SJCRH30 (cell line): ENCODE measurements around the gene ADGRL3. TPM values are rescaled to one million over a fixed set of nuclear protein-coding genes. Genes with fewer than 3 reads are reported as not detected.
"Not testable (repeated sequence)": the region's sequence is repeated elsewhere in the genome, so short reads cannot be mapped to it uniquely, and the experiment has no call there.

Experiments used
- DNase-seq, 2 experiments: peaks; one replicate each; pipeline ENCODE4 v3.0.0-alpha.2; 2015 to 2020
- H3K27ac ChIP-seq: fragments of 250-450 bp; sonication (Bioruptor Pico); 2 replicates; pipeline ENCODE4 v1.5.1; 2020; ENCODE audit warnings: mild to moderate bottlenecking, moderate library complexity
- H3K27me3 ChIP-seq: fragments of 250-450 bp; sonication (Bioruptor Pico); 2 replicates; pipeline ENCODE4 v1.5.1; 2020; ENCODE audit warnings: mild to moderate bottlenecking, moderate library complexity
- H3K36me3 ChIP-seq: fragments of 250-450 bp; sonication (Bioruptor Pico); 2 replicates; pipeline ENCODE4 v1.5.1; 2020; ENCODE audit warnings: mild to moderate bottlenecking, moderate library complexity
- H3K4me1 ChIP-seq: fragments of 250-450 bp; sonication (Bioruptor Pico); 2 replicates; pipeline ENCODE4 v1.5.1; 2020; ENCODE audit warnings: mild to moderate bottlenecking, moderate library complexity
- H3K4me3 ChIP-seq: fragments of 250-450 bp; sonication (Bioruptor Pico); 2 replicates; pipeline ENCODE4 v1.5.1; 2020; ENCODE audit warnings: mild to moderate bottlenecking, moderate library complexity
- H3K9me3 ChIP-seq: fragments of 250-450 bp; sonication (Bioruptor Pico); replicated peaks from 2 replicates; pipeline ENCODE4 v1.5.1; 2020; ENCODE audit warnings: mild to moderate bottlenecking, moderate library complexity
- total RNA-seq: library from RNA; depleted of rRNA; stranded (reverse); fragments of >200 nt; shearing (Covaris generic); gene quantifications from 2 replicates; pipeline ENCODE4 v1.2.3, GENCODE V29; 2014

Gene ADGRL3
- total RNA-seq, 1 experiment from 2014 or later: 0.40 TPM

- no peaks in the 10 kb centered on the region for H3K36me3 ChIP-seq
- no peaks in the 10 kb centered on the region for H3K4me1 ChIP-seq
- no peaks in the 10 kb centered on the region for H3K27me3 ChIP-seq
- H3K4me3 ChIP-seq: no peak overlapping the region
- H3K9me3 ChIP-seq: no peaks in the 10 kb centered on the region
- H3K27ac ChIP-seq: no peak overlapping the region
- DNase-seq: peak in 1 of 2 experiments; percentile 8
Measured at GRCh38 chr4:61984260-61984909, 784.3 kb downstream of the ADGRL3 start.

GRCh38 chr4:61985426-61985825, 785.3 kb downstream of the ADGRL3 start:
- Histone ChIP-seq H3K27ac (no peak overlapping the region), H3K9me3 (no peaks in the 10 kb centered on the region), H3K27me3 (no peaks in the 10 kb centered on the region), H3K4me1 (no peaks in the 10 kb centered on the region), H3K4me3 (no peak overlapping the region), H3K36me3 (no peaks in the 10 kb centered on the region)
- DNase-seq: no peak

DNA sequence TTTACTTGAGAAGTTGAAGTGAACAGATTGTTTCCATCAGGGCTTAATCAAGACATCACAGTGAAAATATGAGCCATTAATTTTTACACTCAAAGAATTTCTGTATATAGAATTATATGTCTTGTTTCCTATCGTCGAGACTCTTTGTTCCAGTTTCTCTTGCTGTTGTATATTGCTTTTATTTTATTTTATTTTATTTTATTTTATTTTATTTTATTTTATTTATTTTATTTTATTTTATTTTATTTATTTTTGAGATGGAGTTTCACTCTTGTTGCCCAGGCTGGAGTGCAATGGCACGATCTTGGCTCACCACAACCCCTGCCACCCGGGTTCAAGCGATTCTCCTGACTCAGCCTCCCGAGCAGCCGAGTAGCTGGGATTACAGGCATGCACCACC, 786.8 kb downstream of the ADGRL3 start:
- H3K4me1 ChIP-seq, DNase-seq, H3K27ac ChIP-seq, H3K9me3 ChIP-seq, H3K27me3 ChIP-seq, H3K36me3 ChIP-seq, H3K4me3 ChIP-seq: not testable (repeated sequence)

- no peaks in the 10 kb centered on the region for H3K27me3 ChIP-seq
- no peak overlapping the region for H3K4me3 ChIP-seq
- no peak overlapping the region for H3K27ac ChIP-seq
- DNase-seq: peak in 1 of 2 experiments; percentile 5
- no peaks in the 10 kb centered on the region for H3K9me3 ChIP-seq
- no peaks in the 10 kb centered on the region for H3K36me3 ChIP-seq
- no peaks in the 10 kb centered on the region for H3K4me1 ChIP-seq
Measured at GRCh38 chr4:61992351-61992750, 792.2 kb downstream of the ADGRL3 start.

DNA sequence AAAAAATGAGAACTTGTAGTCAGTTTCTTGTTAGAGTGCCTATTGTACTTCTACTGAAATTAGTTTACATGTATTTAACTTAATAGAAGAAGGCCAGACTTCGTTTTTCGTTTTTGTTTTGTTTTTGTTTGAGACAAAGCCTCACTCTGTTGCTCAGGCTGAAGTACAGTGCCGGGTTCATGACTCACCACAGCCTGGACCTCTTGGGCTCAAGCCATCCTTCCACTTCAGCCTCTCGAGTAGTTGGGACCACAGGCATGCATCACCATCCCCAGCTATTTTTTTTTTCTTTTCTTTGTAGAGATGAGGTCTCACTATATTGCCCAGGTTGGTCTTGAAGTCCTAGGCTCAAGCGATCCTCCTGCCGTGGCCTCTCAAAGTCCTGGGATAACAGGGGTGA, 793.9 kb downstream of the ADGRL3 start:
- Histone ChIP-seq H3K27me3 (no peaks in the 10 kb centered on the region), H3K4me3 (no peak overlapping the region), H3K36me3 (no peaks in the 10 kb centered on the region), H3K4me1 (no peaks in the 10 kb centered on the region), H3K9me3 (no peaks in the 10 kb centered on the region), H3K27ac (no peak overlapping the region)
- peak in 1 of 2 experiments; percentile 10 for DNase-seq

DNA sequence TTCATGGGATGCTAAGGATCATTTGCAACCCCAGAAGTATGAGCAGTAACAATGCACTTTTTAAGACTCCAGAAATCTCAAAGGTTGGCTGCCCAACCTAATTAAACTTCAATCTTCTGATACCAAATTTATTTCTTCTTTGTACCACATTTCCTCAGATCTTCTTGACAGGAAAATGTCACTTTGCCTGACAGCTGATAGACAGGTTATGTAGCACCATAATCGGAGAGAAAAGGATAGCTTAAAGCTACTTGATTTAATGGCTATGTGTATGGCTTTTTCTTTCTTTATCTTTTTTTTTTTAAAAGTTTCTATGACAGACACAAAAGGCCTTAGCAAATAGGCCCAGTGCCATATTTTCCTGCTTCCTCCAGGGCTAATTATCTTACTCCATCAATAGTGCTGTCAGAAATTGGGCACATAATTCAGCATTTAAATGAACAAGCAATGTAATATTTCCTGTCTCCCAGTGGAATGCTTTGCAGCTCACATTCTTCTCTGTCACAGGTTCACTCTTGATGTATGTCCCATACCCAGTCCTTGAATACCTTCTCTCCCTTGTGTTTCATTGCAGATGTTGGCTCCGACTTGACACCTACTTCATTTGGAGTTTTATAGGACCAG, 795.7 kb downstream of the ADGRL3 start:
- H3K36me3 ChIP-seq: no peaks in the 10 kb centered on the region
- no peak overlapping the region for H3K27ac ChIP-seq
- no peak for DNase-seq
- no peaks in the 10 kb centered on the region for H3K27me3 ChIP-seq
- H3K9me3 ChIP-seq: no peaks in the 10 kb centered on the region
- no peak overlapping the region for H3K4me3 ChIP-seq
- no peaks in the 10 kb centered on the region for H3K4me1 ChIP-seq

- Histone ChIP-seq H3K9me3 (no peaks in the 10 kb centered on the region), H3K4me3 (no peak overlapping the region), H3K4me1 (no peaks in the 10 kb centered on the region), H3K27me3 (no peaks in the 10 kb centered on the region), H3K27ac (no peak overlapping the region), H3K36me3 (no peaks in the 10 kb centered on the region)
- DNase-seq: no peak
Measured at GRCh38 chr4:61996943-61997342, 796.8 kb downstream of the ADGRL3 start.

DNA sequence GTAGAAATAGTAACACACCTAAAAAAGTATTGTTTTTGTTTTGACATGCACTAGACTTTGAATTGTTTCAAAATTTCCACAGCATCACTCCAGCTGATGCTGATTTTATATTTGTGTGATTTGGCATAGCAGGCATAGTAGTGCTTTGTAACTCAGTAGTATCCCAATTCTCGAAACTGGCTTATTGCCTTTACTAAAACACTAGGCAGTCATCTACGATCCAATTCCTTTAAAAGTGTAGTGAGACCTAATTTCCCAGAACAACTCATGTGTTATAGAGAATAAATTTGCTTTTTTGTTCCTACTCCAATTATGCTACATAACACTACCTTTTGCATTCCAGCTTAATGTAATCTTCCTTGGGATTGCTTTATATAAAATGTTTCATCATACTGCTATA, 797.7 kb downstream of the ADGRL3 start:
- no peaks in the 10 kb centered on the region for H3K36me3 ChIP-seq

DNA sequence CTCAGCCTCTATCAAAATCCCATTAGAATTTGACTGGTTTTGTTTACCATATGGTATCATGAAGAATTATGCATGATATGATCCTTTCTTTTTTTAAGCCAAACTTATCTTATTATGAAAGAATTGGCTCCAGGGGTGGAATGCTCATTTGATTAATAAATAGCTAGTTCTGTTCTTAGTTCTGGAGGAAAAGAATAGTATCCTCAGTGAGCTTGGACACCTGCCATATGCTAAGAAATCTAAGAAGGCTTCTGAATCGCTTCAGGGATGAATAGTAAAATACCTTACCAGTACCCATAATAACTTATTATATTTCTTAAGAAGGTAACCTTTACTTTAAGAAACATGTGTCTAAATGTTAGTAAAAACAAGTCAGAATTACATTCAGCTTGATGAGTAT, 803.6 kb downstream of the ADGRL3 start:
- Histone ChIP-seq H3K4me1 (no peaks in the 10 kb centered on the region), H3K4me3 (no peak overlapping the region), H3K27ac (no peak overlapping the region), H3K9me3 (no peaks in the 10 kb centered on the region), H3K27me3 (no peaks in the 10 kb centered on the region), H3K36me3 (no peaks in the 10 kb centered on the region)
- no peak for DNase-seq

More for the DNA sequence above, 797.7 kb downstream of the ADGRL3 start:
- no peaks in the 10 kb centered on the region for H3K9me3 ChIP-seq
- H3K4me3 ChIP-seq: no peak overlapping the region
- DNase-seq: no peak
- H3K27ac ChIP-seq: no peak overlapping the region
- H3K27me3 ChIP-seq: no peaks in the 10 kb centered on the region
- no peaks in the 10 kb centered on the region for H3K4me1 ChIP-seq

DNA sequence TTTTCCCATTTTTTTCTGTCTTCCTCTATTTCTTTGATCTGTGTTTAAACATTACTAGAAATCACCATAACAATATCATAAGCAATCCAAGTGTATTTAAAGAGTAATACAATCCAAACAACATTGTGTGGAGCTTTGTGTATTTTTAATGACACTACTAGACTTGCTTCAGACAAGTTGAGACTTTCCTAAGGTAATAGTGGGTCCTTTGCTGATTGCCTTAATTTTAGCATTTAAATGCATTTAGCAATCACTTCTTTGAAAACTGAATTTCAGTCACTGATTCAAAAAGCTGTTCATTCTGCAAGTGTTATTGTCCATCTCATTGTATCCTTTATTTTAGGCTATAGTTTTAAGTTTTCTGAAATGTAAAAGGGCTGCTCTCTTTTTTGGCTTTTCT, 804.8 kb downstream of the ADGRL3 start:
- H3K9me3 ChIP-seq: no peaks in the 10 kb centered on the region
- H3K36me3 ChIP-seq: no peaks in the 10 kb centered on the region
- no peaks in the 10 kb centered on the region for H3K27me3 ChIP-seq
- H3K4me3 ChIP-seq: no peak overlapping the region
- DNase-seq: no peak
- H3K4me1 ChIP-seq: no peaks in the 10 kb centered on the region
- no peak overlapping the region for H3K27ac ChIP-seq

- Histone ChIP-seq H3K36me3 (no peaks in the 10 kb centered on the region), H3K9me3 (no peaks in the 10 kb centered on the region), H3K27ac (no peak overlapping the region), H3K27me3 (no peaks in the 10 kb centered on the region), H3K4me1 (no peaks in the 10 kb centered on the region), H3K4me3 (no peak overlapping the region)
- DNase-seq: no peak
Measured at GRCh38 chr4:62006108-62006507, 806.0 kb downstream of the ADGRL3 start.

GRCh38 chr4:62015043-62015739, 815.1 kb downstream of the ADGRL3 start:
- Histone ChIP-seq H3K36me3 (no peaks in the 10 kb centered on the region), H3K4me1 (no peaks in the 10 kb centered on the region), H3K9me3 (no peaks in the 10 kb centered on the region), H3K27me3 (no peaks in the 10 kb centered on the region), H3K27ac (no peak overlapping the region), H3K4me3 (no peak overlapping the region)
- DNase-seq: no peak

- no peaks in the 10 kb centered on the region for H3K4me1 ChIP-seq
- no peaks in the 10 kb centered on the region for H3K36me3 ChIP-seq
- no peak for DNase-seq
- H3K9me3 ChIP-seq: no peaks in the 10 kb centered on the region
- no peak overlapping the region for H3K4me3 ChIP-seq
- no peak overlapping the region for H3K27ac ChIP-seq
- no peaks in the 10 kb centered on the region for H3K27me3 ChIP-seq
Measured at GRCh38 chr4:62018537-62018936, 818.4 kb downstream of the ADGRL3 start.

- Histone ChIP-seq H3K27me3 (no peaks in the 10 kb centered on the region), H3K4me1 (no peaks in the 10 kb centered on the region), H3K4me3 (no peak overlapping the region), H3K9me3 (no peaks in the 10 kb centered on the region), H3K36me3 (no peaks in the 10 kb centered on the region), H3K27ac (no peak overlapping the region)
- no peak for DNase-seq
Measured at GRCh38 chr4:62023633-62024032, 823.5 kb downstream of the ADGRL3 start.

- H3K27ac ChIP-seq: no peak overlapping the region
- H3K36me3 ChIP-seq: no peaks in the 10 kb centered on the region
- H3K4me1 ChIP-seq: no peaks in the 10 kb centered on the region
- H3K4me3 ChIP-seq: no peak overlapping the region
- no peaks in the 10 kb centered on the region for H3K27me3 ChIP-seq
- DNase-seq: no peak
- no peaks in the 10 kb centered on the region for H3K9me3 ChIP-seq
Measured at GRCh38 chr4:62028745-62029144, 828.6 kb downstream of the ADGRL3 start.
